GM19438 (cell line): ENCODE data around the gene MICALL2.

Experiments used
- ATAC-seq: cut with Tn5 transposase; IDR thresholded peaks from one replicate; pipeline ENCODE4 v1.9.1; 2021; ENCODE audit warnings: low read depth; ENCODE audit not compliant: unreplicated experiment

The MICALL2 gene

GRCh38 chr7:1470901-1471300, 11.6 kb upstream of the MICALL2 start:
- ATAC-seq: no peak

GRCh38 chr7:1468643-1469298, 9.5 kb upstream of the MICALL2 start:
- ATAC-seq: no peak

DNA sequence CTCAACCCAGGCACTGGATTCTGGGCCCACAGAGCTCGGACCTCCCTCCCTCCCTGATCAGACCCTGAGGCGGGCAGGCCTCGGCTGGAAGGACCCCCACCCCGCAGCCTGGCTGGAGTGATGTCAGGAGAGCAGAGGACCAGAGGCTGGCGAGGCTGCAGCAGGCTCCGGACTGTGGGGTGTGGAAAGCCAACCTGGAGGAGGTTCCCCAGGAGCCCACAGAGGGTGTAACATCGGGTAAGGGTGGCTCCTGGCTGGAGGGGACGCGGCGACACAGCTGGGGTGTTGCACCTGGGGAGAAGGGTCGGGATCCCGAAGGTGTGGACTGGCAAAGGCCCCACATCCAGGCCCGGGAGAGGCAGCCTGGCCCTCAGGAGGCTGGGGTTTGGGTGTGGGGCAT, 8.9 kb upstream of the MICALL2 start:
- ATAC-seq: no peak

DNA sequence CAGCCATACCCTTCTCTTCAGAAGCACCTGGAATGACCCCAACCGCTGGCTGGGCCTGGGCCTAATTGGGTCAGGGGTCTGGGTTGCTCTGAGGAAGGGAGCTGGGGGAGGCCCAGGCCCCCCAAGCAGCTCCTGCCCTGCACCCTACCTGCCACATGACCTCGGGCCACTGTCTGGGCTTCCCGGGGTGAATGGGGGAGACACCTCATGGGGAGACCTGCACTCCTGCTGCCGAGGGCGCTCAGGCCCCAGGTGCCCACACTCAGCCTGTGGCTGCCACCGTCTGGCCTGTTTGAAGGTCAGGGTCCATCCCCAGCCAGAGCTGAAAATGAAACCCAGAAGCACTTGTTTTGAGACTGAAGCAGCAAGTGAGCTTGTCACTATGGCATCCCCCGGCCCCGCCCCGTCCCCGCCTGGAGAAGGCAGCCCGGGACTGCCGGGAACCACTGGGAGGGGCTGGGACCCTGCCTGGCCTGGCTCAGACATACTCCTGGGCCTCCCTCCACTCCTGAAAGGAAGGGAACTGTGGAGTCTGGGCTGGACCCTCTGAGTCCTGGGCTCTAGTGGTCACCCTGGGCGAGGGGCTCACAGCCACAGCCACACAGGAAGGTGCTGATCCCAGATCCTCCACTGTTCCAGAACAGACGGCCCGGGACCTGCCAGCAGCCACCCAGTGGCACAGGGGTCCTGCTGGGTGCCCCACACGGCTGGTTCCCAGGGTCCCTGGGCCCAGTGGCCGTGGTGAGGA, 7.4 kb upstream of the MICALL2 start:
- ATAC-seq: no peak

DNA sequence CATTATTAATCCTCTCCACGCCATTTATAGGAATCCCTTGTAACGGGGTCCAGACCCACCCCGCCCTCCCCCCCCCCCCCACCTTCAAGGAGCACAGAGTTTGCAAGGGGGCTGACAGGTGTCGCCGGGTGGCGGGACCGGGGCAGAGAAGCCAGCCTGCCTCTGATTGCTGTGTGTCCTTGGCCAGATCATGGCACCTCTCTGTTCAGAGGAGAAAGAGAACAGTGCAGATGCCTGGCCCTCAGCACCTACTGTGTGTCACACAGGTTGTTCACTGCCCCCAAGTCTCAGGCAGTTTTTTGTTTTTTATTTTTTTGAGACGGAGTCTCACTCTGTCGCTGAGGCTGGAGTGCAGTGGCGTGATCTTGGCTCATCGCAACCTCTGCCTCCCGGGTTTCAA, 5.4 kb upstream of the MICALL2 start:
- ATAC-seq: no peak

DNA sequence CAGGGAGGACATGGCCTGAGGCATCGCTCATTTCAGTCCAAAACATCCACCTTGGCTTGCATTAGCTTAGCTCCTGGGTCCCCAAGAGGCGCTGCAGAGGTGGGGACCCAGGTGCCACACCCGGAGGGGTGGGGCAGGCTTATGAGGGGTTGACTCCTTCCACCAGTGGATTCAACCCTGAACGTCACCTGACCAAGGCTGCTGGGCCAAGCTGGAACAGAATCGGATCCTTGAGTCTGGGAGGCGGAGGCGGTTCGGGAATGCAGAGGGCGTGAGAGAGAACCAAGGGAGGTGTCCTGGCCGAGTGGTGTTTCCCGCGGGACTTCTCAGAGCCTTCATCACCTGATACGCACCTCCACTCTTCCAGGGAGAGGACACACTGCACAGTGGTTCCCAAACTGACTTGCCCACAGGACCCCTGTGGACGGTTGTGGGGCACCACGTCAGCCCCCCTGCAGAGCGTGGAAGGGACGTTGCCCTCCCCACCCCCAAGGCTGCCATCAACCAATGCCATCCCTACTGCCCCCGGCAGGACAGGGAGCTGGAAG, 4.5 kb upstream of the MICALL2 start:
- no peak for ATAC-seq

DNA sequence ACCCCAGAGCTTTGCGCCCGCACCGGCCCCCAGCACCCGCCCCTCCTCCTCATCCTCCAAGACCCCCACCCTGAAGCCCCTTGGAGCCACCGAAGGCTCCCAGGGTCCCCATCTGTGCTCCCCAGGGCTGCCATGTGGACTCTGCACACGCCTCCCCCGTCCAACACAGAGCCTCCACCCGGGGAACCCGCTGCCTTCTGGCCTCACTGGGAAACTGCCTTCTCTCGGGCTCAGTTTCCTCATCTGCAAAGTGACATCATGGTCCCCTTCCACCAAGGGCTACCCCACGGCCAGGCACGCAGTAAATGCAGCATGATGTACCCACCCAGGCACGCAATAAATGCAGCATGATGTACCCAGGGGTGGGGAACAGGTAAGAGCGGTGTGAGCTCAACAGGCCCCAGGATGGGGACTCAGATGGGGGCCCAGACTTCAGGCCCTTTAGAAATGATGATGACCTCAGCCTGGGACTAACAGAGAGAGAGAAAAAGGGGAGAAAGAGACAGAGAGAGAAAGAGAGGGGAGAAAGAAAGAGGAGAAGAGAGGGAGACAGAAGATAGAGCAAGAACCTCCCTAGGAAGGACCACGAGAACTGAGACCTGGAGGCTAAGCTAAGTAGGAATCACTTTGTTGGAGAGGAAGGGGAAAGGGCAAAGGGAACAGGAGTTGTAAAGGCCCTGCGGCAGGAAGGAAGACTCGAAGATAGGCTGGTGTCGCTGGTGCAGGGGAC, 2.5 kb upstream of the MICALL2 start:
- no peak for ATAC-seq

DNA sequence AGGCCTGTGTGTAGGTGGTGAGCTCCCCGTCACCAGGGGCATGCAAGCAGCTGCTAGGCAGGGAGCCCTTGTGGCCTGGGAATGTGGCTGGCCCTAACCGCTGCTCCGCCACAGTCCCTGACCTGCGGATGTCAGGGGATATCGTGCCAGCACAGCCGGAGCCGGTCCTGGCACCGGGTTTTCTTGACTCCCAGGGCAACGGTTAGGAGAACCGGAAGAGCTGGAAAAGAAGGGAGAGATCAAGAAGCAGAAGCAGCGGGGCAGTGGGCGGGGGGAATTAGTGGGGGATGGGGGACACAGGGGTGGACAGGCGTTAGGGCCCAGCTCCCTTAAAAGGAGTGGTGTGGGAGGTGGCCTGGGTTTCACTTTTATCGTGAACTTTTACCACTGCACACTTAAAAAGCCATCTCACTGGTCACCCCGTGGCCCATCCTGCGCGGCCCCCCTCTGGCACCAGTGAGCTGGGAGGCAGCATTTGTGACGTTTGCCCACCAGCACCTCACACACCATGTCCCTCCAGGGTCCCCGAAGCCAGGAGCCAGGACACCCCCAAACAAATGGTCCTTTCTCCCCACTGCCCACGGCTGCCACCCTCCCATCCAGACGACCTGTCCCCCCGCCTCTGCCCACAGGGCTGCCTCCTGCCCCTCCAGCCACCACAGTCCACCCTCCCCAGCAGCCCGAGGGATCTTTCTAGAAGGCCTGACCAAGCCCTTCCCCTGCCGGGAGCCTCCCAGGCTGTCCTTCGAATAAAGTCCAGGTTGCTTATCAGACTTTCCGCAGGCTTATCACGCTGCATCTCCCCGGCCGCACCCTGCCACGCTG, 1.8 kb upstream of the MICALL2 start:
- ATAC-seq: no peak

GRCh38 chr7:1459920-1460820, 900 bp upstream of the MICALL2 start:
- ATAC-seq: no peak

- ATAC-seq: peak; percentile 94
Observed at GRCh38 chr7:1459512-1459892, 232 bp upstream of the MICALL2 start.

GRCh38 chr7:1457949-1458682, 1.2 kb downstream of the MICALL2 start:
- ATAC-seq: no peak

GRCh38 chr7:1457059-1457948, 2.0 kb downstream of the MICALL2 start:
- no peak for ATAC-seq

DNA sequence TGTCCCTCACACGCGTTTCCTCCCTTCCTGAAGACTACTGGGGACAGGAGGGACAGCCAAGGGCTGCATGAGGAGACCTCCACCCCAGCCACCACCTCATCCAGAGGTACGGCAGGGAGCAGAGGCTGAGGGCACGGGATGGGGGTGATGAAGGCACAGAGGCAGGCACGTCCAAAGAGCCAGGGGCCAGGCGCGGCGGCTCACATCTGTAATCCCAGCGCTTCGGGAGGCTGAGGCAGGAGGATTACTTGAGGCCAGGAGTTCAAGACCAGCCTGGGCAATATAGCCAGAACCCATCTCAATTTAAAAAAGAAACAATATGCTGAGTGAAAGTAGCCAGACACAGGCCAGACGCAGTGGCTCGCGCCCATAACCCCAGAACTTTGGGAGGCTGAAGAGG, 3.3 kb downstream of the MICALL2 start:
- no peak for ATAC-seq

- ATAC-seq: no peak
Observed at GRCh38 chr7:1455241-1455939, 3.9 kb downstream of the MICALL2 start.

GRCh38 chr7:1454542-1454941, 4.7 kb downstream of the MICALL2 start:
- no peak for ATAC-seq

DNA sequence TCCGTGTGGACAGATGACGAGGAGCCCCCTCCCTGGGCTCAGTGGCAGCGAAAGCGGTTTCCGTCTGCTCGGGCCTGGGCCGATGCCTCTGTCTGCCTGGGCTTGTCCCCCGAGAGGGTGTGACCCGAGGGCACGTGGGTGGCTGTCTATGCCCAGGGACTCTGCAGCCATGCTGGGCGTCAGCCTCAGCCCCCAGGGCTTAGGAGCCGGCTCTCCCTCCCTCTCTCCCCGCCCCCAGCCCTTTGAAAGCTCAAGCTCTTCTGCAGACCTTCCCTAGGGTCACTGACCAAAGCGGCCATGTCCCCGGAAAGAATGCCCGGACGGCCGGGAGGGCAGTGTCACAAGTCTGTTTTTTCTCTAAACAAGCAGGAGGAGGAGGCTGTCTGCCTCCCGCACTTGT, 7.1 kb downstream of the MICALL2 start:
- no peak for ATAC-seq

DNA sequence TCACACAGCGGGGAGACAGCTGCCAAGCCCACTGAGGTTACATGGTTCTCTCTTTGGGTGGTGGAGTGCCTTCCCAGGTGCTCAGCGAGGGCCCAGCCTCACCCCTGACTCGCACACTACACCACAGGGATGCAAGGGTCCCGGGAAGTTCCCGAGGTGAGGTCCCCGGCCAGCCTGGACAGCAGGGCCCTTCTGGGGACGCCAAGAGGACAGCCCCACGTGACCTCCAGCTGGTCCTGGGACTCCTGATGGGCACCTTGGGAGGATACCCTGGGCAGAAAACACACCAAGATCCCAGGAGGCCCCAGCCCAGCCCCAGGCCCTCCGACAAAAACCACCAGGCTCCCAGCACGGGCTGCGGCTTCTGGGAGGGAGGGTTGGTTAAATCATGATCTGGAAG, 8.3 kb downstream of the MICALL2 start:
- no peak for ATAC-seq
